ENCODE data around the gene MACIR. TPM values are rescaled to one million over a fixed set of nuclear protein-coding genes. Genes with fewer than 3 reads are reported as not detected.

Gene MACIR
- total RNA-seq, 1 donor from 2014 or later, result 10.4 TPM

GRCh38 chr5:103223031-103223955 lies 35.3 kb upstream of the MACIR start:
- no peak overlapping the region for H3K4me3 ChIP-seq (ENCODE audit: low read length in 3 of 3)
- H3K36me3 ChIP-seq (ENCODE audit: control insufficient read depth in 3 of 3, insufficient read depth in 3 of 3, low read length in 3 of 3), result no peaks in the 10 kb centered on the region
- no peak overlapping the region for H3K9ac ChIP-seq (ENCODE audit: low read depth in 1 of 3, low read length in 3 of 3)
- H3K4me1 ChIP-seq (ENCODE audit: control insufficient read depth in 3 of 3, insufficient read depth in 3 of 3, low read length in 3 of 3), result no peaks in the 10 kb centered on the region
- H3K9me3 ChIP-seq (ENCODE audit: control insufficient read depth in 3 of 3, low read length in 3 of 3), result no peaks in the 10 kb centered on the region
- no peaks in the 10 kb centered on the region for H3K27me3 ChIP-seq (ENCODE audit: control insufficient read depth in 3 of 3, insufficient read depth in 3 of 3, low read length in 3 of 3)
- no peak overlapping the region for H3K27ac ChIP-seq (ENCODE audit: low read depth, low read length)

- H3K9ac ChIP-seq (ENCODE audit: low read depth in 1 of 3, low read length in 3 of 3), result no peak overlapping the region
These were observed 34.3 kb upstream of the MACIR start for GRCh38 chr5:103224118-103224893.

GRCh38 chr5:103224894-103225246 lies 33.7 kb upstream of the MACIR start:
- Histone ChIP-seq H3K4me3 (ENCODE audit: low read length in 3 of 3) (no peak overlapping the region), H3K27me3 (ENCODE audit: control insufficient read depth in 3 of 3, insufficient read depth in 3 of 3, low read length in 3 of 3) (no peaks in the 10 kb centered on the region), H3K36me3 (ENCODE audit: control insufficient read depth in 3 of 3, insufficient read depth in 3 of 3, low read length in 3 of 3) (no peaks in the 10 kb centered on the region), H3K9ac (ENCODE audit: low read depth in 1 of 3, low read length in 3 of 3) (no peak overlapping the region), H3K9me3 (ENCODE audit: control insufficient read depth in 3 of 3, low read length in 3 of 3) (no peaks in the 10 kb centered on the region), H3K27ac (ENCODE audit: low read depth, low read length) (no peak overlapping the region), H3K4me1 (ENCODE audit: control insufficient read depth in 3 of 3, insufficient read depth in 3 of 3, low read length in 3 of 3) (no peaks in the 10 kb centered on the region)

More at GRCh38 chr5:103224118-103224893, 34.3 kb upstream of the MACIR start:
- Histone ChIP-seq H3K27ac (ENCODE audit: low read depth, low read length) (no peak overlapping the region), H3K9me3 (ENCODE audit: control insufficient read depth in 3 of 3, low read length in 3 of 3) (no peaks in the 10 kb centered on the region), H3K36me3 (ENCODE audit: control insufficient read depth in 3 of 3, insufficient read depth in 3 of 3, low read length in 3 of 3) (no peaks in the 10 kb centered on the region), H3K4me1 (ENCODE audit: control insufficient read depth in 3 of 3, insufficient read depth in 3 of 3, low read length in 3 of 3) (no peaks in the 10 kb centered on the region), H3K4me3 (ENCODE audit: low read length in 3 of 3) (no peak overlapping the region), H3K27me3 (ENCODE audit: control insufficient read depth in 3 of 3, insufficient read depth in 3 of 3, low read length in 3 of 3) (no peaks in the 10 kb centered on the region)

GRCh38 chr5:103228061-103228460 lies 30.5 kb upstream of the MACIR start:
- Histone ChIP-seq H3K27ac (ENCODE audit: low read depth, low read length) (no peak overlapping the region), H3K4me1 (ENCODE audit: control insufficient read depth in 3 of 3, insufficient read depth in 3 of 3, low read length in 3 of 3) (no peaks in the 10 kb centered on the region), H3K9ac (ENCODE audit: low read depth in 1 of 3, low read length in 3 of 3) (no peak overlapping the region), H3K27me3 (ENCODE audit: control insufficient read depth in 3 of 3, insufficient read depth in 3 of 3, low read length in 3 of 3) (no peaks in the 10 kb centered on the region), H3K36me3 (ENCODE audit: control insufficient read depth in 3 of 3, insufficient read depth in 3 of 3, low read length in 3 of 3) (no peaks in the 10 kb centered on the region), H3K4me3 (ENCODE audit: low read length in 3 of 3) (no peak overlapping the region), H3K9me3 (ENCODE audit: control insufficient read depth in 3 of 3, low read length in 3 of 3) (no peaks in the 10 kb centered on the region)

GRCh38 chr5:103228588-103228987 lies 30.0 kb upstream of the MACIR start:
- Histone ChIP-seq H3K36me3 (ENCODE audit: control insufficient read depth in 3 of 3, insufficient read depth in 3 of 3, low read length in 3 of 3) (no peaks in the 10 kb centered on the region), H3K9ac (ENCODE audit: low read depth in 1 of 3, low read length in 3 of 3) (no peak overlapping the region), H3K27ac (ENCODE audit: low read depth, low read length) (no peak overlapping the region), H3K27me3 (ENCODE audit: control insufficient read depth in 3 of 3, insufficient read depth in 3 of 3, low read length in 3 of 3) (no peaks in the 10 kb centered on the region), H3K9me3 (ENCODE audit: control insufficient read depth in 3 of 3, low read length in 3 of 3) (no peaks in the 10 kb centered on the region), H3K4me1 (ENCODE audit: control insufficient read depth in 3 of 3, insufficient read depth in 3 of 3, low read length in 3 of 3) (no peaks in the 10 kb centered on the region), H3K4me3 (ENCODE audit: low read length in 3 of 3) (no peak overlapping the region)

- no peaks in the 10 kb centered on the region for H3K36me3 ChIP-seq (ENCODE audit: control insufficient read depth in 3 of 3, insufficient read depth in 3 of 3, low read length in 3 of 3)
- H3K27me3 ChIP-seq (ENCODE audit: control insufficient read depth in 3 of 3, insufficient read depth in 3 of 3, low read length in 3 of 3), result no peaks in the 10 kb centered on the region
These were observed 26.1 kb upstream of the MACIR start for GRCh38 chr5:103232393-103232999.

GRCh38 chr5:103234239-103234975 lies 24.2 kb upstream of the MACIR start:
- Histone ChIP-seq H3K36me3 (ENCODE audit: control insufficient read depth in 3 of 3, insufficient read depth in 3 of 3, low read length in 3 of 3) (no peaks in the 10 kb centered on the region), H3K27ac (ENCODE audit: low read depth, low read length) (no peak overlapping the region), H3K9me3 (ENCODE audit: control insufficient read depth in 3 of 3, low read length in 3 of 3) (no peaks in the 10 kb centered on the region), H3K4me1 (ENCODE audit: control insufficient read depth in 3 of 3, insufficient read depth in 3 of 3, low read length in 3 of 3) (peaks cover 0 to 3% (median 0%) of the 10 kb centered on the region in 3 donors), H3K9ac (ENCODE audit: low read depth in 1 of 3, low read length in 3 of 3) (no peak overlapping the region), H3K4me3 (ENCODE audit: low read length in 3 of 3) (no peak overlapping the region), H3K27me3 (ENCODE audit: control insufficient read depth in 3 of 3, insufficient read depth in 3 of 3, low read length in 3 of 3) (no peaks in the 10 kb centered on the region)

More at GRCh38 chr5:103232393-103232999, 26.1 kb upstream of the MACIR start:
- Histone ChIP-seq H3K27ac (ENCODE audit: low read depth, low read length) (no peak overlapping the region), H3K9me3 (ENCODE audit: control insufficient read depth in 3 of 3, low read length in 3 of 3) (no peaks in the 10 kb centered on the region), H3K4me1 (ENCODE audit: control insufficient read depth in 3 of 3, insufficient read depth in 3 of 3, low read length in 3 of 3) (peaks cover 0 to 3% (median 0%) of the 10 kb centered on the region in 3 donors), H3K9ac (ENCODE audit: low read depth in 1 of 3, low read length in 3 of 3) (no peak overlapping the region), H3K4me3 (ENCODE audit: low read length in 3 of 3) (no peak overlapping the region)

- H3K9me3 ChIP-seq (ENCODE audit: control insufficient read depth in 3 of 3, low read length in 3 of 3), result no peaks in the 10 kb centered on the region
- no peak overlapping the region for H3K27ac ChIP-seq (ENCODE audit: low read depth, low read length)
- no peak overlapping the region for H3K9ac ChIP-seq (ENCODE audit: low read depth in 1 of 3, low read length in 3 of 3)
- peaks cover 0 to 3% (median 0%) of the 10 kb centered on the region in 3 donors for H3K4me1 ChIP-seq (ENCODE audit: control insufficient read depth in 3 of 3, insufficient read depth in 3 of 3, low read length in 3 of 3)
- H3K36me3 ChIP-seq (ENCODE audit: control insufficient read depth in 3 of 3, insufficient read depth in 3 of 3, low read length in 3 of 3), result no peaks in the 10 kb centered on the region
- H3K4me3 ChIP-seq (ENCODE audit: low read length in 3 of 3), result no peak overlapping the region
- no peaks in the 10 kb centered on the region for H3K27me3 ChIP-seq (ENCODE audit: control insufficient read depth in 3 of 3, insufficient read depth in 3 of 3, low read length in 3 of 3)
These were observed 22.7 kb upstream of the MACIR start for GRCh38 chr5:103235891-103236290.

GRCh38 chr5:103237778-103238177 lies 20.8 kb upstream of the MACIR start:
- Histone ChIP-seq H3K27ac (ENCODE audit: low read depth, low read length) (no peak overlapping the region), H3K4me1 (ENCODE audit: control insufficient read depth in 3 of 3, insufficient read depth in 3 of 3, low read length in 3 of 3) (peaks cover 0 to 3% (median 0%) of the 10 kb centered on the region in 3 donors), H3K27me3 (ENCODE audit: control insufficient read depth in 3 of 3, insufficient read depth in 3 of 3, low read length in 3 of 3) (no peaks in the 10 kb centered on the region), H3K9ac (ENCODE audit: low read depth in 1 of 3, low read length in 3 of 3) (no peak overlapping the region), H3K4me3 (ENCODE audit: low read length in 3 of 3) (no peak overlapping the region), H3K36me3 (ENCODE audit: control insufficient read depth in 3 of 3, insufficient read depth in 3 of 3, low read length in 3 of 3) (no peaks in the 10 kb centered on the region), H3K9me3 (ENCODE audit: control insufficient read depth in 3 of 3, low read length in 3 of 3) (no peaks in the 10 kb centered on the region)
